Aorta (tissue), 5 donors: ENCODE results near the gene PALS2. TPM values are rescaled to one million over a fixed set of nuclear protein-coding genes. Genes with fewer than 3 reads are reported as not detected.

ENCODE experiments used
- ATAC-seq: fragments of 200-7000 bp; cut with Tn5 transposase; one replicate; pipeline ENCODE4 v1.9.1; 2022; ENCODE audit warnings: moderate library complexity; ENCODE audit not compliant: low FRiP score
- DNase-seq, 2 donors: peaks; one replicate each; pipeline ENCODE4 v3.0.0-alpha.2; 2020
- H3K27ac ChIP-seq, 2 donors: one replicate each; pipeline ENCODE4 v1.5.1; 2013; ENCODE audit warnings: low read length in 2 of 2, mild to moderate bottlenecking in 2 of 2, moderate library complexity in 2 of 2, control low read depth in 1 of 2, inconsistent platforms in 1 of 2, low read depth in 1 of 2
- H3K27me3 ChIP-seq, 2 donors: one replicate each; pipeline ENCODE4 v1.6.1; 2013; ENCODE audit warnings: control low read depth in 1 of 2, low read length in 1 of 2, mild to moderate bottlenecking in 1 of 2, moderate library complexity in 1 of 2; ENCODE audit not compliant: insufficient read depth in 2 of 2, control insufficient read depth in 1 of 2
- H3K36me3 ChIP-seq, 2 donors: one replicate each; pipeline ENCODE4 v1.6.1; 2013; ENCODE audit warnings: control low read depth in 1 of 2, low read length in 1 of 2, mild to moderate bottlenecking in 1 of 2; ENCODE audit not compliant: insufficient read depth in 2 of 2, control insufficient read depth in 1 of 2
- H3K4me1 ChIP-seq, 2 donors: one replicate each; pipeline ENCODE4 v1.6.1; 2013; ENCODE audit warnings: low read length in 2 of 2, control low read depth in 1 of 2, mild to moderate bottlenecking in 1 of 2, moderate library complexity in 1 of 2; ENCODE audit not compliant: insufficient read depth in 2 of 2, control insufficient read depth in 1 of 2
- H3K4me3 ChIP-seq, 2 donors: one replicate each; pipeline ENCODE4 v1.5.1; 2013; ENCODE audit warnings: low read length in 2 of 2, control low read depth in 1 of 2, mild to moderate bottlenecking in 1 of 2
- H3K9me3 ChIP-seq: one replicate; pipeline ENCODE4 v1.6.1; 2013; ENCODE audit warnings: mild to moderate bottlenecking, low read length; ENCODE audit not compliant: control insufficient read depth
- WGBS, 2 donors: extraction: QIAGEN DNeasy Blood & Tissue Kit; methylation state at CpG; one replicate each; pipeline ENCODE4 v1.1.7; 2013; 5-methylcytosine and 5-hydroxymethylcytosine counted together
- intact Hi-C, 2 donors: fragments of 100-400 bp; cut with DNase I; formaldehyde crosslinking; loops; one replicate each; pipeline versions ENCODE4 v1.14.2 to v1.15.0; 2022
- polyA plus RNA-seq, 2 donors: library from polyadenylated mRNA; stranded (reverse); fragments of 200-250 nt; gene quantifications; one replicate each; pipeline ENCODE4 v1.2.3, GENCODE V29; 2013
- total RNA-seq, 2 donors: library from RNA; stranded (reverse); fragmentation: NEBNext Ultra II Directional; extraction: Animal tissue kit (Norgen Biotek cat#: 25700); gene quantifications; one replicate each; pipeline ENCODE4 v1.2.1, GENCODE V29; 2021
- donor health status: healthy with polysubstance abuse.
- donor health status: Bipolar disorder and iron deficiency.
- donor health status: DM: no; HTN: no; CAD: no.
- donor health status: DM: no; HTN: no; CAD: no.
- donor health status: DM: yes; HTN: yes; CAD: no.

Gene PALS2
- total and polyA plus RNA-seq, 4 donors = 1.8 to 57.3 (median 23.9) TPM

- ATAC-seq = no peak
- no peaks in the 10 kb centered on the region for H3K27me3 ChIP-seq
- intact Hi-C loops = loop anchor here (2.0 to 5.0 kb wide), 4 partner anchors 92 to 178 kb away; no protein-coding TSS in a partner anchor
Observed at GRCh38 chr7:24574950-24575349, 1.7 kb downstream of the PALS2 start.

GRCh38 chr7:24576171-24577025 lies 3.1 kb downstream of the PALS2 start:
- ATAC-seq = no peak
- Histone ChIP-seq H3K9me3 (no peaks in the 10 kb centered on the region), H3K27me3 (no peaks in the 10 kb centered on the region), H3K27ac (no peak overlapping the region), H3K4me1 (no peaks in the 10 kb centered on the region), H3K4me3 (no peak overlapping the region), H3K36me3 (no peaks in the 10 kb centered on the region)
- no peak for DNase-seq
- WGBS, 2 donors = 48 to 50% methylated on average over 2 of the region's 2 CpGs
- intact Hi-C loops = loop anchor here in 1 of 2 donors (5.0 kb wide), 1 partner anchor 179 kb away; no protein-coding TSS in a partner anchor

More at GRCh38 chr7:24574950-24575349, 1.7 kb downstream of the PALS2 start:
- 92 to 93% methylated on average over 4 of the region's 4 CpGs for WGBS, 2 donors
- Histone ChIP-seq H3K27ac (no peak overlapping the region), H3K9me3 (no peaks in the 10 kb centered on the region), H3K4me3 (peak overlapping the region in 1 of 2 donors; percentile 98), H3K36me3 (no peaks in the 10 kb centered on the region), H3K4me1 (no peaks in the 10 kb centered on the region)
- no peak for DNase-seq

- intact Hi-C loops = loop anchor here in 1 of 2 donors (5.0 kb wide), 1 partner anchor 181 kb away; no protein-coding TSS in a partner anchor
- H3K27me3 ChIP-seq = no peaks in the 10 kb centered on the region
- 94 to 97% methylated on average over 3 of the region's 3 CpGs for WGBS, 2 donors
- H3K27ac ChIP-seq = no peak overlapping the region
- ATAC-seq (no peak), DNase-seq (no peak)
- H3K9me3 ChIP-seq = no peaks in the 10 kb centered on the region
- no peak overlapping the region for H3K4me3 ChIP-seq
- H3K4me1 ChIP-seq = no peaks in the 10 kb centered on the region
- H3K36me3 ChIP-seq = no peaks in the 10 kb centered on the region
Observed at GRCh38 chr7:24578052-24578451, 4.8 kb downstream of the PALS2 start.

GRCh38 chr7:24580283-24580946 lies 7.2 kb downstream of the PALS2 start:
- no peak overlapping the region for H3K27ac ChIP-seq
- intact Hi-C loops = no loop called here
- no peaks in the 10 kb centered on the region for H3K36me3 ChIP-seq
- H3K27me3 ChIP-seq = no peaks in the 10 kb centered on the region
- DNase-seq (no peak), ATAC-seq (no peak)
- H3K9me3 ChIP-seq = no peaks in the 10 kb centered on the region
- whole genome bisulfite sequencing, 2 donors = 73 to 83% methylated on average over 2 of the region's 2 CpGs
- no peak overlapping the region for H3K4me3 ChIP-seq
- H3K4me1 ChIP-seq = no peaks in the 10 kb centered on the region

- Histone ChIP-seq H3K4me3 (no peak overlapping the region), H3K9me3 (no peaks in the 10 kb centered on the region), H3K36me3 (no peaks in the 10 kb centered on the region), H3K4me1 (no peaks in the 10 kb centered on the region), H3K27me3 (no peaks in the 10 kb centered on the region), H3K27ac (no peak overlapping the region)
- no peak for ATAC-seq
- DNase-seq = no peak
- 88 to 89% methylated on average over 2 of the region's 2 CpGs for WGBS, 2 donors
- intact Hi-C loops = no loop called here
Observed at GRCh38 chr7:24582166-24582565, 8.9 kb downstream of the PALS2 start.

- Histone ChIP-seq H3K27me3 (no peaks in the 10 kb centered on the region), H3K4me1 (peaks cover 0 to 2% of the 10 kb centered on the region in 2 donors), H3K36me3 (no peaks in the 10 kb centered on the region), H3K4me3 (no peak overlapping the region), H3K9me3 (no peaks in the 10 kb centered on the region), H3K27ac (no peak overlapping the region)
- ATAC-seq = no peak
- DNase-seq = no peak
- intact Hi-C loops = loop anchor here in 1 of 2 donors (5.0 kb wide), 1 partner anchor 186 kb away; no protein-coding TSS in a partner anchor
- WGBS, 2 donors = 83 to 93% methylated on average over 3 of the region's 3 CpGs
Observed at GRCh38 chr7:24587853-24588252, 14.6 kb downstream of the PALS2 start.

- Histone ChIP-seq H3K36me3 (no peaks in the 10 kb centered on the region), H3K4me3 (no peak overlapping the region), H3K27ac (no peak overlapping the region), H3K4me1 (peaks cover 0 to 2% of the 10 kb centered on the region in 2 donors), H3K27me3 (no peaks in the 10 kb centered on the region), H3K9me3 (no peaks in the 10 kb centered on the region)
- no peak for DNase-seq
- intact Hi-C loops = loop anchor here in 1 of 2 donors (10.0 kb wide), 1 partner anchor 296 kb away; no protein-coding TSS in a partner anchor
- WGBS, 2 donors = 71 to 80% methylated on average over 1 of the region's 1 CpG
- no peak for ATAC-seq
Observed at GRCh38 chr7:24591152-24591551, 17.9 kb downstream of the PALS2 start.

GRCh38 chr7:24595671-24596418 lies 22.6 kb downstream of the PALS2 start:
- Histone ChIP-seq H3K4me3 (no peak overlapping the region), H3K9me3 (no peaks in the 10 kb centered on the region), H3K27me3 (no peaks in the 10 kb centered on the region), H3K4me1 (no peaks in the 10 kb centered on the region), H3K36me3 (no peaks in the 10 kb centered on the region), H3K27ac (no peak overlapping the region)
- 96% methylated on average over 7 of the region's 7 CpGs for WGBS, 2 donors
- DNase-seq = no peak
- intact Hi-C loops = loop anchor here in 1 of 2 donors (10.0 kb wide), 1 partner anchor 301 kb away; no protein-coding TSS in a partner anchor
- ATAC-seq = no peak
